HepG2 (cell line): ENCODE results near the gene RNF113A. TPM values are rescaled to one million over a fixed set of nuclear protein-coding genes. Genes with fewer than 3 reads are reported as not detected.

Experiments
- CSRNP1 ChIP-seq: sonication (generic); formaldehyde crosslinking; IDR thresholded peaks from 2 replicates; pipeline ENCODE4 v1.8.1; 2023; ENCODE audit warnings: mild to moderate bottlenecking, missing genetic modification reagents
- HIC2 ChIP-seq: sonication (generic); formaldehyde crosslinking; IDR thresholded peaks from 2 replicates; pipeline ENCODE4 v1.9.0; 2022; ENCODE audit warnings: low read depth, missing genetic modification reagents
- IRF2 ChIP-seq: IDR thresholded peaks from 2 replicates; pipeline ENCODE4 v1.6.1; 2018; ENCODE audit warnings: missing genetic modification reagents, missing compliant biosample characterization
- KDM5A ChIP-seq: fragments of 200-600 bp; sonication (generic); IDR thresholded peaks from 2 replicates; pipeline ENCODE4 v1.7.0; 2018; ENCODE audit warnings: antibody characterized with exemption, mild to moderate bottlenecking, low read length, borderline replicate concordance
- KLF16 ChIP-seq, 2 experiments: sonication (generic) in 1 of 2; formaldehyde crosslinking in 1 of 2; IDR thresholded peaks; 2 replicates each; pipeline versions ENCODE4 v1.6.1 to v1.8.0; 2016 to 2023; ENCODE audit warnings: missing genetic modification reagents in 2 of 2, missing compliant biosample characterization in 1 of 2
- KLF9 ChIP-seq: IDR thresholded peaks from 2 replicates; pipeline ENCODE4 v1.6.1; 2016; ENCODE audit warnings: low read depth
- KMT2A ChIP-seq: sonication (generic); formaldehyde crosslinking; IDR thresholded peaks from 2 replicates; pipeline ENCODE4 v1.4.0; 2020; ENCODE audit warnings: missing genetic modification reagents
- MATR3 ChIP-seq: sonication (generic); formaldehyde crosslinking; IDR thresholded peaks from 2 replicates; pipeline ENCODE4 v1.4.0; 2020; ENCODE audit warnings: missing genetic modification reagents
- MED1 ChIP-seq: sonication (generic); formaldehyde crosslinking; IDR thresholded peaks from 2 replicates; pipeline ENCODE4 v1.4.0; 2020; ENCODE audit warnings: missing genetic modification reagents
- MYC ChIP-seq: sonication (generic); formaldehyde crosslinking; IDR thresholded peaks from 2 replicates; pipeline ENCODE4 v1.9.0; 2021; ENCODE audit warnings: missing genetic modification reagents, borderline replicate concordance
- NFKBIZ ChIP-seq: IDR thresholded peaks from 2 replicates; pipeline ENCODE4 v1.6.1; 2018; ENCODE audit warnings: missing genetic modification reagents, missing compliant biosample characterization
- POLR2AphosphoS5 ChIP-seq: IDR thresholded peaks from 2 replicates; pipeline ENCODE4 v1.6.1; 2012; ENCODE audit warnings: low read depth, low read length
- RARA ChIP-seq: IDR thresholded peaks from 2 replicates; pipeline ENCODE4 v1.6.1; 2016; ENCODE audit warnings: missing genetic modification reagents, missing compliant biosample characterization
- YEATS2 ChIP-seq: sonication (generic); formaldehyde crosslinking; IDR thresholded peaks from 2 replicates; pipeline ENCODE4 v1.4.0; 2020; ENCODE audit warnings: missing genetic modification reagents, borderline replicate concordance
- ZNF12 ChIP-seq: sonication (generic); formaldehyde crosslinking; IDR thresholded peaks from 2 replicates; pipeline ENCODE4 v1.5.0; 2020; ENCODE audit warnings: missing genetic modification reagents
- ZNF143 ChIP-seq: sonication (generic); formaldehyde crosslinking; IDR thresholded peaks from 2 replicates; pipeline ENCODE4 v1.4.0; 2020; ENCODE audit warnings: missing genetic modification reagents
- ZNF280B ChIP-seq: sonication (generic); formaldehyde crosslinking; IDR thresholded peaks from 2 replicates; pipeline ENCODE4 v1.5.0; 2020; ENCODE audit warnings: missing genetic modification reagents, mild to moderate bottlenecking, borderline replicate concordance
- ZNF747 ChIP-seq: sonication (generic); formaldehyde crosslinking; IDR thresholded peaks from 2 replicates; pipeline ENCODE4 v1.8.1; 2023; ENCODE audit warnings: missing genetic modification reagents, mild to moderate bottlenecking, borderline replicate concordance
- ZNF772 ChIP-seq: sonication (generic); formaldehyde crosslinking; IDR thresholded peaks from 2 replicates; pipeline ENCODE4 v1.5.0; 2020; ENCODE audit warnings: mild to moderate bottlenecking, missing genetic modification reagents
- ZSCAN21 ChIP-seq: sonication (generic); formaldehyde crosslinking; IDR thresholded peaks from 2 replicates; pipeline ENCODE4 v1.8.0; 2022; ENCODE audit warnings: mild to moderate bottlenecking, missing genetic modification reagents, moderate library complexity, borderline replicate concordance
- polyA plus RNA-seq, 8 experiments: library from polyadenylated mRNA; depleted of rRNA in 3 of 8; stranded (reverse) in 7 of 8; unstranded in 1 of 8; fragments of >200 nt; fragmentation: Illumina TruSeq in 4 of 8; extraction: Trizol in 4 of 8; gene quantifications; 2 replicates each; pipeline versions ENCODE4 v1.2.1 to v1.2.3, GENCODE V29; 2011 to 2016; ENCODE audit warnings: low read depth in 4 of 8, missing spikeins in 1 of 8, mixed read lengths in 1 of 8; ENCODE audit not compliant: insufficient read depth in 1 of 8
- total RNA-seq, 5 experiments: library from RNA; depleted of rRNA; stranded (reverse); fragments of >200 nt; fragmentation: Illumina TruSeq; extraction: Trizol; gene quantifications; 2 replicates each; pipeline ENCODE4 v1.2.3, GENCODE V29; 2016; ENCODE audit warnings: low read depth in 1 of 5

The RNF113A gene
- total and polyA plus RNA-seq, 2 of the 13 experiments (the other 11 are each of a cell fraction or from before 2014, with no cell fraction given), result 14.0 to 15.4 TPM

GRCh38 chrX:119852382-119853353, 18.9 kb downstream of the RNF113A start, which contains the start of gene UPF3B (continued):
- TF ChIP-seq ZNF772, result peak; percentile 34; the same call in 1 of the 2 replicates
- TF ChIP-seq CSRNP1 (CRISPR knock-in tag), result no peak
- TF ChIP-seq ZNF12, result no peak
- TF ChIP-seq ZNF280B (CRISPR knock-in tag), result no peak
- TF ChIP-seq MYC (CRISPR knock-in tag), result peak; percentile 33; the same call in 1 of the 2 replicates
- peak; percentile 68; the same call in 1 of the 2 replicates for TF ChIP-seq KMT2A (CRISPR knock-in tag)
- peak; percentile 89 for TF ChIP-seq ZNF143 (CRISPR knock-in tag)
- TF ChIP-seq RARA, result 0 out of 2 replicates have a peak, but pooled peaks have one; percentile 8
- TF ChIP-seq ZSCAN21 (CRISPR knock-in tag), result no peak
- TF ChIP-seq POLR2AphosphoS5, result peak; percentile 77
- TF ChIP-seq ZNF747 (CRISPR knock-in tag), result peak; percentile 29; the same call in 1 of the 2 replicates
- no peak for TF ChIP-seq KLF9
- 0 out of 4 replicates have a peak, but pooled peaks of 1 of the 2 experiments have one; percentile 12 for TF ChIP-seq KLF16 (CRISPR knock-in tag; IDR thresholded peaks at IDR 0.05)
- peak; percentile 37; the same call in 1 of the 2 replicates for TF ChIP-seq HIC2 (CRISPR knock-in tag)
- no peak for TF ChIP-seq IRF2
- TF ChIP-seq MED1 (CRISPR knock-in tag), result 0 out of 2 replicates have a peak, but pooled peaks have one; percentile 26
- peak; percentile 63 for TF ChIP-seq YEATS2 (CRISPR knock-in tag)
- no peak for TF ChIP-seq MATR3 (CRISPR knock-in tag)
- no peak for TF ChIP-seq NFKBIZ (CRISPR knock-in tag)
- peak; percentile 76; the same call in 1 of the 2 replicates for TF ChIP-seq KDM5A
